PC-3 (cell line): ENCODE results near the gene MAST4.

Experiments
- EZH2 ChIP-seq: fragments of 300-600 bp; sonication (generic); IDR thresholded peaks from one replicate; pipeline ENCODE4 v1.6.1; 2017; ENCODE audit warnings: antibody characterized with exemption, mild to moderate bottlenecking, low read length; ENCODE audit not compliant: unreplicated experiment
- EZH2phosphoT487 ChIP-seq: fragments of 300-600 bp; sonication (generic); IDR thresholded peaks from 2 replicates; pipeline ENCODE4 v1.6.1; 2018; ENCODE audit warnings: mild to moderate bottlenecking, antibody characterized with exemption, low read length, borderline replicate concordance
- TF ChIP-seq, protein P1 (sequence below): fragments of 300-600 bp; sonication (generic); conservative IDR thresholded peaks from 2 replicates; pipeline ENCODE4 v1.5.1; 2017; ENCODE audit warnings: antibody characterized with exemption, low read depth, mild to moderate bottlenecking, low read length

DNA sequence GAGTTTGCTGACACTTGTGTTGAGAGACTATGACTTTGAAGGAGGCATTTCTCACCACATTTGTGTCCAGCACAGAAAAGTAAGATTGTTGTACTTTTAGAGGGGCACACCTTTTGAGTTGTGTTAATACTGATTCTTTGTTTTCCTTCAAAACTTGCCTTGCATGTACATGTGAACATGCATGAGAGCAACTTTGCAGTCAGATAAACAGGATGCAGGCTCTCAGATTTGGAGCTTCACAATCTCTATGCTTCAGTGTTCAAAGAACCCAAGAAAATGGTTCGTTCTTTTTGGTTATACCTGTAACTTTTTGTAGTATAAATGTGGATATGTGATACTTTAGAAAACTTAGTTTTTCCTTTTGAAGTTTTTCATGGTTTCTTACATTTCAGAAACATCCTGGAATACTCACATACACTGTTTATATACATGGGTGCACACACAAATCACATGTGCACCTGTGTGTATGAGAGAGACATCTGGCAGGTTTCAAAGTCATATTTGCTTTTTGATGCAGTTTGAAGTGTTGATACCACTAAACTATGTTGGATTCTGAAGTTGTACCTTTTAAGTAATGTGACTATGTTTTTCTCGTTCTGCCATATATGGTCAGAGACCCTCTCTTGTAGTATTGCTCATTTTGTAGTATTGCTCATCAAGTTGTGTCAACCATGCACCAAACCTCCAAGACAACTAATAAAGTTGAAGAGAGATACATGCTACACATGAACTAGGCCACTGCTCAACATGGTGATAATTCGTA lies 409.7 kb downstream of the MAST4 start:
- TF ChIP-seq EZH2phosphoT487 = no peak
- TF ChIP-seq, protein P1, sequence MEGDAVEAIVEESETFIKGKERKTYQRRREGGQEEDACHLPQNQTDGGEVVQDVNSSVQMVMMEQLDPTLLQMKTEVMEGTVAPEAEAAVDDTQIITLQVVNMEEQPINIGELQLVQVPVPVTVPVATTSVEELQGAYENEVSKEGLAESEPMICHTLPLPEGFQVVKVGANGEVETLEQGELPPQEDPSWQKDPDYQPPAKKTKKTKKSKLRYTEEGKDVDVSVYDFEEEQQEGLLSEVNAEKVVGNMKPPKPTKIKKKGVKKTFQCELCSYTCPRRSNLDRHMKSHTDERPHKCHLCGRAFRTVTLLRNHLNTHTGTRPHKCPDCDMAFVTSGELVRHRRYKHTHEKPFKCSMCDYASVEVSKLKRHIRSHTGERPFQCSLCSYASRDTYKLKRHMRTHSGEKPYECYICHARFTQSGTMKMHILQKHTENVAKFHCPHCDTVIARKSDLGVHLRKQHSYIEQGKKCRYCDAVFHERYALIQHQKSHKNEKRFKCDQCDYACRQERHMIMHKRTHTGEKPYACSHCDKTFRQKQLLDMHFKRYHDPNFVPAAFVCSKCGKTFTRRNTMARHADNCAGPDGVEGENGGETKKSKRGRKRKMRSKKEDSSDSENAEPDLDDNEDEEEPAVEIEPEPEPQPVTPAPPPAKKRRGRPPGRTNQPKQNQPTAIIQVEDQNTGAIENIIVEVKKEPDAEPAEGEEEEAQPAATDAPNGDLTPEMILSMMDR = no peak
- no peak for TF ChIP-seq EZH2
